ENCODE data around the gene ABCA9.
"Not testable (repeated sequence)": the region's sequence is repeated elsewhere in the genome, so short reads cannot be mapped to it uniquely, and the experiment has no call there.

ABCA9 gene, protein sequence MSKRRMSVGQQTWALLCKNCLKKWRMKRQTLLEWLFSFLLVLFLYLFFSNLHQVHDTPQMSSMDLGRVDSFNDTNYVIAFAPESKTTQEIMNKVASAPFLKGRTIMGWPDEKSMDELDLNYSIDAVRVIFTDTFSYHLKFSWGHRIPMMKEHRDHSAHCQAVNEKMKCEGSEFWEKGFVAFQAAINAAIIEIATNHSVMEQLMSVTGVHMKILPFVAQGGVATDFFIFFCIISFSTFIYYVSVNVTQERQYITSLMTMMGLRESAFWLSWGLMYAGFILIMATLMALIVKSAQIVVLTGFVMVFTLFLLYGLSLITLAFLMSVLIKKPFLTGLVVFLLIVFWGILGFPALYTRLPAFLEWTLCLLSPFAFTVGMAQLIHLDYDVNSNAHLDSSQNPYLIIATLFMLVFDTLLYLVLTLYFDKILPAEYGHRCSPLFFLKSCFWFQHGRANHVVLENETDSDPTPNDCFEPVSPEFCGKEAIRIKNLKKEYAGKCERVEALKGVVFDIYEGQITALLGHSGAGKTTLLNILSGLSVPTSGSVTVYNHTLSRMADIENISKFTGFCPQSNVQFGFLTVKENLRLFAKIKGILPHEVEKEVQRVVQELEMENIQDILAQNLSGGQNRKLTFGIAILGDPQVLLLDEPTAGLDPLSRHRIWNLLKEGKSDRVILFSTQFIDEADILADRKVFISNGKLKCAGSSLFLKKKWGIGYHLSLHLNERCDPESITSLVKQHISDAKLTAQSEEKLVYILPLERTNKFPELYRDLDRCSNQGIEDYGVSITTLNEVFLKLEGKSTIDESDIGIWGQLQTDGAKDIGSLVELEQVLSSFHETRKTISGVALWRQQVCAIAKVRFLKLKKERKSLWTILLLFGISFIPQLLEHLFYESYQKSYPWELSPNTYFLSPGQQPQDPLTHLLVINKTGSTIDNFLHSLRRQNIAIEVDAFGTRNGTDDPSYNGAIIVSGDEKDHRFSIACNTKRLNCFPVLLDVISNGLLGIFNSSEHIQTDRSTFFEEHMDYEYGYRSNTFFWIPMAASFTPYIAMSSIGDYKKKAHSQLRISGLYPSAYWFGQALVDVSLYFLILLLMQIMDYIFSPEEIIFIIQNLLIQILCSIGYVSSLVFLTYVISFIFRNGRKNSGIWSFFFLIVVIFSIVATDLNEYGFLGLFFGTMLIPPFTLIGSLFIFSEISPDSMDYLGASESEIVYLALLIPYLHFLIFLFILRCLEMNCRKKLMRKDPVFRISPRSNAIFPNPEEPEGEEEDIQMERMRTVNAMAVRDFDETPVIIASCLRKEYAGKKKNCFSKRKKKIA (N-terminal part only)
- total RNA-seq: 0 to 0.27 (median 0.15) reads per million in 4 experiments

DNA sequence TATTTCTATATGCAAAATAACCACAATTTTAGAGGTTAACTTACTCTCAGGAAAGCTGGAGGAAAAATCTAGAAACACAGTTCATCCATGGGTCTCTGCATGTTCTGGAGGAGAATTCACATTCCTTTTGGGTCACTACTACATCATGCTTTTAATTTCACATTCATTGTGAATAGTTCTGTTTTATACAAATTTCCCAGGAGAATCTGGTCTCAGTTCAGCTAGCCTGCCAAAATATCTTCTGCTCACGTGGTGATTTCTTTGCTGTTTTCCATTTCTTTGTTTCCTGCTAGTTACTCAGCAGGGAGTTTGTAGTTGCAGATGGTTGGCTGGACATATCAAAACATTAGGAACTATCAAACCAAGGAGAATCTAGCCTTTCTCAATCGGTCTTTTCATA lies at the start of gene ABCA9:
TSS of gene ABCA9 (minus strand) at position 106 of the 400 bp plus-strand sequence. CDS start 9,801 bp downstream, outside the sequence.
- DNase-seq: no peak

- no peak for DNase-seq
Observed at GRCh38 chr17:69105907-69106730, 45.4 kb upstream of the ABCA9 start.

GRCh38 chr17:69103557-69104233 lies 43.0 kb upstream of the ABCA9 start:
- no peak for DNase-seq

DNA sequence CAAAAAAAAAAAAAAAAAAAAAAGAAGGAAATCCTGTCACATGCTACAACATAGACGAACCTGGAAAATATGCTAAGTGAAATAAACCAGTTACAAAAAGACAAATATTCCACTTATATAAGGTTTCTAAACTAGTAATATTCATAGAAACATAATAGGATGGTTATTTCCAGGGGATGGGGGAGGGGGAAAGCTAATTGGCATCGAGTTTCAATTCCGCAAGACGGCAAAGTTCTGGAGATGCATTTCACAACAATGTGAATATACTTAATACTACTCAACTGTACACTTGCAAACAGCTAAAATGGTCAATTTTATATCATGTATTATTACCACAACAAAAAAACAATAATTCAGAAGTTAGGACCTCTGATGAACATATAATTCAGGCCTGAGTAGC lies 37.9 kb upstream of the ABCA9 start:
- no peak for DNase-seq

- DNase-seq: no peak
Observed at GRCh38 chr17:69096541-69096940, 35.8 kb upstream of the ABCA9 start.

- no peak for DNase-seq
Observed at GRCh38 chr17:69093995-69094394, 33.3 kb upstream of the ABCA9 start.

- DNase-seq: no peak
Observed at GRCh38 chr17:69093279-69093789, 32.6 kb upstream of the ABCA9 start.

- no peak for DNase-seq
Observed at GRCh38 chr17:69090365-69090764, 29.6 kb upstream of the ABCA9 start.

DNA sequence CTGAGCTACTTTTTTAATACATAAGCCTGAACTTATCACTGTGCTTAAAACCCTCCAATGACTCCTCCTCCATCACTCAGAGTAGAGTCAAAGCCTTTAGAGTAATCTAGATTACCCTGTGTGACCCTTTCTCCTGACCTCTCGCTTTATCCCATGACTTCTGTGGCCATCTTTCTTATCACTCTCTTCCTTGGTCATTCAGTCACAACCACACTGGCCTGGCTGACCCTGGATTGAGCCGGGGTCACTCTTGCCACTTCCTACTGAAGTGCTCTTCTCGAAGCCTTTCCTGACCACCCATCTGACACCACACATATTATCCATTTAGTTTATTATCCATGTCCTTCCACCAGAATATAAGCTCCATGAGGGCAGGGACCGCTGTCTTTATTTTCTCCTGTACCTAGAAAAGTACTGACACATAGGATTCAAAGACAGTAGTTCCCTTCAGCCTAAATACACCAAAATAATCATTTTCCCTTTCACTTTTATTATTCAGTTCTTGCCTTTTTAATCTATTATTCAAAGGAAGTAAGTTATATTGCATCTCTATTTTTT lies 28.0 kb upstream of the ABCA9 start:
- no peak for DNase-seq

- no peak for DNase-seq
Observed at GRCh38 chr17:69086641-69087040, 25.9 kb upstream of the ABCA9 start.

- DNase-seq: no peak
Observed at GRCh38 chr17:69084911-69085310, 24.2 kb upstream of the ABCA9 start.

- DNase-seq: no peak
Observed at GRCh38 chr17:69082696-69083095, 22.0 kb upstream of the ABCA9 start.

DNA sequence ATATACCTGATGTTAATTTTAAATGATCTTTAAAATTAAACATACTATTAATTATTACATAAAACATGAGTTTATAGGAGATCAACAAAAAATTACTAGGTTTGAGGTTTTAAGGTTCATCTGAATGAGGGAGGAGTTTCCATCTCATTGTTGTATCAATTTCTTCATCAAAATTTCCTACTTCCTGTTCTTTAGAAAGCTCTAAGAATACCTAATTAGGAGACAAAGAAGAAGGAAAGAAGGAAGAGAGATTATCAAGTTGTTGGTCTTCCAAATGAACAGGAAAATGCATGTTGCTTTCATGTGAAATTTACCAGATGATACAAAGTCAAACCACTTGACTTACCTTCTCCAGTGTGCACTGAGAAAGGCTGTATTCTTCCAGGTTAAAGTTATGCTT lies 18.1 kb upstream of the ABCA9 start:
- no peak for DNase-seq

DNA sequence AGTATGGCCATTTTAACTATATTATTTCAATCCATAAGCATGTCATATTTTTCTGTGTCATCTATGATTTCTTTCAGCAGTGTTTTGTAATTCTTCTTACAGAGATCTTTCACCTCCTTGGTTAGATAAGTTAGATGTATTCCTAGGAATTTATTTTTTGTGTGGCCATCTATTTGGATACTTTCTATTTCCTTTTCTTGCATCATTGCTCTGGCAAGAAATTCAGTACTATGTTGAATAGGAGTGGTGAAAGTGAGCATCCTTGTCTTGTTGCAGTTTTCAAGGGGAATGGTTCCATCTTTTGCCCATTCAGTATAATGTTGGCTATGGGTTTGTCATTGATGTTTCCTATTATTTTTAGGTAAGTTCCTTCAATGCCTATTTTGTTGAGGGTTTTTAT lies 15.1 kb upstream of the ABCA9 start:
- DNase-seq: no peak

DNA sequence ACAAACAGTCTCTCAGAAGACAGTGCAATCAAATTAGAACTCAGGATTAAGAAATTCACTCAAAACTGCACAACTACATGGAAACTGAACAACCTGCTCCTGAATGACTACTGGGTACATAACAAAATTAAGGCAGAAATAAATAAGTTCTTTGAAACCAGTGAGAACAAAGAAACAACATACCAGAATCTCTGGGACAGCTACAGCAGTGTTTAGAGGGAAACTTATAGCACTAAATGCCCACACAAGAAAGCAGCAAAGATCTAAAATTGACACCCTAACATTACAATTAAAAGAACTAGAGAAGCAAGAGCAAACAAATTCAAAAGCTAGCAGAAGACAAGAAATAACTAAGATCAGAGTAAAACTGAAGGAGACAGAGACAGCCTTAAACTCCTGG lies 12.7 kb upstream of the ABCA9 start:
- DNase-seq: not testable (repeated sequence)

DNA sequence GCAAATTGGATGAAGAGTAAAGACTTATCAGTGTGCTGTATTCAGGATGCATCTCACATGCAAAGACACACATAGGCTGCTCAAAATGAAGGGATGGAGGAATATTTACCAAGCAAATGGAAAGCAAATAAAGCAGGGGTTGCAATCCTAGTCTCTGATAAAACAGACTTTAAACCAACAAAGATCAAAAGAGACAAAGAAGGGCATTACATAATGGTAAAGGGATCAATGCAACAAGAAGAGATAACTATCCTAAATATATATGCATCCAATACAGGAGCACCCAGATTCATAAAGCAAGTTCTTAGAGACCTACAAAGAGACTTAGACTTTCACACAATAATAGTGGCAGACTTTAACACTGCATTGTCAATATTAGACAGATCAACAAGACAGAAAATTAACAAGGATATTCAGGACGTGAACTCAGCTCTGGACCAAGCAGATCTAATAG lies 12.1 kb upstream of the ABCA9 start:
- DNase-seq: not testable (repeated sequence)

DNA sequence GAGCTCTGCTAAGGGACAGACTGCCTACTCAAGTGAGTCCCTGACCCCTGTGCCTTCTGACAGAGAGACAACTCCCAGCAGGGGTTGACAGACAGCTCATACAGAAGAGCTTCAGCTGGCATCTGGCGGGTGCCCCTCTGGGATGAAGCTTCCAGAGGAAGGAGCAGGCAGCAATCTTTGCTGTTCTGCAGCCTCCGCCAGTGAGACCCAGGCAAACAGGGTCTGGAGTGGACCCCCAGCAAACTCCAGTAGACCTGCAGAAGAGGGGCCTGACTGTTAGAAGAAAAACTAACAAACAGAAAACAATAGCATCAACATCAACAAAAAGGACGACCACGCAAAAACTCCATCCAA lies 10.5 kb upstream of the ABCA9 start:
- DNase-seq: not testable (repeated sequence)

DNA sequence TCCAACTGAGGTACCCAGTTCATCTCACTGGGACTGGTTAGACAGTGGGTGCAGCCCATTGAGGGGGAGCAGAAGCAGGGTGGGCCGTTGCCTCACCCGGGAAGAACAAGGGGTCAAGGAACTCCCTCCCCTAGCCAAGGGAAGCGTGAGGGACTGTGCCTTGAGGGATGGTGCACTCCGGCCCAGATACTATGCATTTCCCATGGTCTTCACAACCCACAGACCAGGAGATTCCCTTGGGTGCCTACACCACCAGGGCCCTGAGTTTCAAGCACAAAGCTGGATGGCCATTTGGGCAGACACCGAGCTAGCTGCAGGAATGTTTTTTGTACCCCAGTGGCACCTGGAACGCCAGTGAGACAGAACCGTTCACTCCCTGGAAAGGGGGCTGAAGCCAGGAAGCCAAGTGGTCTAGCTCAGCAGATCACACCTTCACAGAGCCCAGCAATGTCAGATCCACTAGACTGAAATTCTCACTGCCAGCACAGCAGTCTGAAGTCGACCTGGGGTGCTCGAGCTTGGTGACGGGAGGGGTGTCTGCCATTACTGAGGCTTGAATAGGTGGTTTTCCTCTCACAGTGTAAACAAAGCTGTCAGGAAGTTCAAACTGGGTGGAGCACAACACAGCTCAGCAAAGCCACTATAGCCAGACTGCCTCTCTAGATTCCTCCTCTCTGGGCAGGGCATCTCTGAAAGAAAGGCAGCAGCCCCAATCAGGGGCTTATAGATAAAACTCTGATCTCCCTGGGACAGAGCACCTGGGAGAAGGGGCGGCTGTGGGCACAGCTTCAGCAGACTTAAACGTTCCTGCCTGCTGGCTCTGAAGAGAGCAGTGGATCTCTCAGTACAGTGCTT lies 9.9 kb upstream of the ABCA9 start:
- DNase-seq: not testable (repeated sequence)

GRCh38 chr17:69069226-69069750 lies 8.6 kb upstream of the ABCA9 start:
- no peak for DNase-seq

All from effector CD8-positive, alpha-beta T cell (primary cell).